PC-9 (cell line): ENCODE results near the gene MAP3K7CL. TPM values are rescaled to one million over a fixed set of nuclear protein-coding genes. Genes with fewer than 3 reads are reported as not detected.

Experiments
- BruUV-seq: library from RNA; stranded (reverse); fragments of 400-500 nt; replicated peaks from 2 replicates; lab custom pipeline; 2021; lab: Mats Ljungman, UMichigan
- CTCF ChIA-PET: fragments of 300-600 bp; sonication (Branson Sonifier 250); formaldehyde crosslinking; loops from one replicate; lab custom pipeline; 2022; ENCODE audit warnings: antibody characterized with exemption; lab: Charles Lee
- POLR2A ChIA-PET: fragments of 300-600 bp; sonication (Branson Sonifier 250); formaldehyde crosslinking; loops from one replicate; lab custom pipeline; 2022; ENCODE audit warnings: antibody characterized with exemption; ENCODE audit not compliant: unreplicated experiment; lab: Charles Lee
- DNase-seq, 2 experiments: peaks; one replicate each; pipeline versions ENCODE4 v3.0.0 to v3.0.0-alpha.2; 2015 to 2022; ENCODE audit warnings: mixed read lengths in 1 of 2
- H2AFZ ChIP-seq: fragments of 200-600 bp; sonication (generic); 2 replicates; pipeline ENCODE4 v1.8.1; 2017; ENCODE audit warnings: antibody characterized with exemption
- H3F3A ChIP-seq: fragments of 200-600 bp; sonication (generic); 2 replicates; pipeline ENCODE4 v1.8.1; 2017; ENCODE audit warnings: antibody characterized with exemption, mild to moderate bottlenecking, low read depth; ENCODE audit not compliant: insufficient read depth
- H3K27ac ChIP-seq: fragments of 200-600 bp; sonication (generic); 2 replicates; pipeline ENCODE4 v1.6.1; 2016; ENCODE audit warnings: mixed run types
- H3K27me3 ChIP-seq: fragments of 200-600 bp; sonication (generic); 2 replicates; pipeline ENCODE4 v1.6.1; 2016; ENCODE audit warnings: low read depth, mixed run types; ENCODE audit not compliant: insufficient read depth
- H3K36me3 ChIP-seq: fragments of 200-600 bp; sonication (generic); 2 replicates; pipeline ENCODE4 v1.6.1; 2016; ENCODE audit warnings: low read depth, mixed run types
- H3K4me1 ChIP-seq: fragments of 200-600 bp; sonication (generic); replicated peaks from 2 replicates; pipeline ENCODE4 v1.6.1; 2016; ENCODE audit warnings: mixed run types; ENCODE audit not compliant: insufficient read depth
- H3K4me2 ChIP-seq: fragments of 200-600 bp; sonication (generic); 2 replicates; pipeline ENCODE4 v1.6.1; 2017; ENCODE audit warnings: mixed run types
- H3K4me3 ChIP-seq: fragments of 200-600 bp; sonication (generic); 2 replicates; pipeline ENCODE4 v1.6.1; 2016; ENCODE audit warnings: mixed run types
- H3K79me2 ChIP-seq: fragments of 200-600 bp; sonication (generic); 2 replicates; pipeline ENCODE4 v1.6.1; 2017; ENCODE audit warnings: low read depth, mixed run types
- H3K9me2 ChIP-seq: fragments of 200-600 bp; sonication (generic); 2 replicates; pipeline ENCODE4 v1.8.1; 2017; ENCODE audit warnings: mild to moderate bottlenecking; ENCODE audit not compliant: insufficient read depth
- H3K9me3 ChIP-seq: fragments of 200-600 bp; sonication (generic); 2 replicates; pipeline ENCODE4 v1.8.1; 2016; ENCODE audit warnings: low read depth; ENCODE audit not compliant: insufficient read depth
- H4K20me1 ChIP-seq: fragments of 200-600 bp; sonication (generic); 2 replicates; pipeline ENCODE4 v1.8.1; 2017; ENCODE audit not compliant: insufficient read depth
- CTCF ChIP-seq: fragments of 200-600 bp; sonication (generic); conservative IDR thresholded peaks from 2 replicates; pipeline ENCODE4 v1.6.1; 2017; ENCODE audit warnings: mixed run types, antibody characterized with exemption, mild to moderate bottlenecking, moderate library complexity
- EZH2 ChIP-seq: fragments of 200-600 bp; sonication (generic); IDR thresholded peaks from 2 replicates; pipeline ENCODE4 v1.8.0; 2017; ENCODE audit warnings: antibody characterized with exemption, low read depth
- intact Hi-C: fragments of 100-400 bp; cut with micrococcal nuclease; formaldehyde crosslinking; loops from one replicate; pipeline ENCODE4 v1.10.0; 2022; ENCODE audit not compliant: unreplicated experiment
- total RNA-seq: library from RNA; stranded (reverse); gene quantifications from 2 replicates; pipeline ENCODE4 v1.2.3, GENCODE V29; 2021

The MAP3K7CL gene
- total RNA-seq, 1 experiment from 2014 or later, result 0.37 TPM

DNA sequence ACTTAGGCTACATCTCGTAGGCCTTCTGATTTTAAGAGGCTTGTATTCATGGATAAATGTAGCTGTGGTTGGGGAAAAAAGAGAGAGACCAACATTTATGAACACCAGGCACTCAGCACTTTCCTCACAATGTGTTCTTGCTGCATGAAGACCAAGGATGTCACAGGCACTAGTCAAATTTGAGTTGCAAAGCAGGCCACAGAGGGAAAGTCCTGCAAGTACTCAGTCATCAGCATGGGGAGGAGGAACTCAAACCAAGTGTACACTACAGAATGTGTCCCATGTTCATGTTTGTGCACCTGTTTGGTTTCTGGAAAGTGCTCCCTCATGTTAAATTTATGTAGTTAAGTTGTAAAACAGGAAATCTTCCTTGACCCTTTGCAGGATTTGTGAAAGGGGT lies 8.7 kb upstream of the MAP3K7CL start:
- BruUV-seq, result no TSS peak
- no peak overlapping the region for H2AFZ ChIP-seq
- intact Hi-C loops, result no loop called here
- no peaks in the 10 kb centered on the region for H3K27me3 ChIP-seq
- no peak overlapping the region for H3K4me2 ChIP-seq
- H3K27ac ChIP-seq, result no peak overlapping the region
- H3K4me1 ChIP-seq, result no peaks in the 10 kb centered on the region
- no peak overlapping the region for H3K4me3 ChIP-seq
- H3K79me2 ChIP-seq, result no peaks in the 10 kb centered on the region
- no peaks in the 10 kb centered on the region for H3K9me2 ChIP-seq
- no peaks in the 10 kb centered on the region for H3K9me3 ChIP-seq
- H3K36me3 ChIP-seq, result no peaks in the 10 kb centered on the region
- POLR2A ChIA-PET, result no interaction called here
- H3F3A ChIP-seq, result no peaks in the 10 kb centered on the region
- DNase-seq, result no peak
- no peaks in the 10 kb centered on the region for H4K20me1 ChIP-seq
- no peak for TF ChIP-seq EZH2
- TF ChIP-seq CTCF, result no peak
- CTCF ChIA-PET, result no interaction called here

- Histone ChIP-seq H3K9me3 (peaks cover 4% of the 10 kb centered on the region; the same call in 1 of the 2 replicates), H3K36me3 (no peaks in the 10 kb centered on the region), H3K27ac (no peak overlapping the region), H3K4me1 (no peaks in the 10 kb centered on the region), H3K4me3 (no peak overlapping the region), H3K27me3 (no peaks in the 10 kb centered on the region), H3K4me2 (no peak overlapping the region), H3K9me2 (no peaks in the 10 kb centered on the region), H3K79me2 (no peaks in the 10 kb centered on the region), H3F3A (no peaks in the 10 kb centered on the region), H4K20me1 (no peaks in the 10 kb centered on the region), H2AFZ (no peak overlapping the region)
- ChIA-PET POLR2A (no interaction called here), CTCF (no interaction called here)
- TF ChIP-seq CTCF (no peak), EZH2 (no peak)
- BruUV-seq, result no TSS peak
- intact Hi-C loops, result no loop called here
- DNase-seq, result no peak
Measured at GRCh38 chr21:29124645-29125044, 5.8 kb upstream of the MAP3K7CL start.

GRCh38 chr21:29125191-29125590 lies 5.3 kb upstream of the MAP3K7CL start:
- no peaks in the 10 kb centered on the region for H3K36me3 ChIP-seq
- peaks cover 4% of the 10 kb centered on the region; the same call in 1 of the 2 replicates for H3K9me3 ChIP-seq
- no peaks in the 10 kb centered on the region for H3K4me1 ChIP-seq
- intact Hi-C loops, result no loop called here
- POLR2A ChIA-PET, result no interaction called here
- no peaks in the 10 kb centered on the region for H3K27me3 ChIP-seq
- H3K4me2 ChIP-seq, result no peak overlapping the region
- H3K27ac ChIP-seq, result no peak overlapping the region
- no peak overlapping the region for H2AFZ ChIP-seq
- no peaks in the 10 kb centered on the region for H4K20me1 ChIP-seq
- TF ChIP-seq CTCF, result no peak
- no peak for TF ChIP-seq EZH2
- no peaks in the 10 kb centered on the region for H3F3A ChIP-seq
- no peak for DNase-seq
- H3K79me2 ChIP-seq, result no peaks in the 10 kb centered on the region
- no peaks in the 10 kb centered on the region for H3K9me2 ChIP-seq
- H3K4me3 ChIP-seq, result no peak overlapping the region
- CTCF ChIA-PET, result no interaction called here
- BruUV-seq, result no TSS peak
